Calu3 (cell line): ENCODE measurements around the gene CST5. TPM values are rescaled to one million over a fixed set of nuclear protein-coding genes. Genes with fewer than 3 reads are reported as not detected.

Source experiments
- BruUV-seq: library from RNA; stranded (reverse); fragments of 400-500 nt; replicated peaks from 2 replicates; lab custom pipeline; 2021; lab: Mats Ljungman, UMichigan
- CTCF ChIA-PET: fragments of 300-600 bp; sonication (Branson Sonifier 250); formaldehyde crosslinking; loops from one replicate; lab custom pipeline; 2022; ENCODE audit warnings: antibody characterized with exemption; lab: Charles Lee
- DNase-seq: peaks from one replicate; pipeline ENCODE4 v3.0.0; 2022
- H3K27ac Mint-ChIP-seq: one replicate; pipeline ENCODE4 v1.8.0; 2022; ENCODE audit warnings: mixed read lengths; ENCODE audit not compliant: unreplicated experiment
- H3K27me3 Mint-ChIP-seq: one replicate; pipeline ENCODE4 v1.8.0; 2022; ENCODE audit warnings: mixed read lengths; ENCODE audit not compliant: unreplicated experiment
- H3K36me3 Mint-ChIP-seq: one replicate; pipeline ENCODE4 v1.8.0; 2022; ENCODE audit warnings: mild to moderate bottlenecking, moderate library complexity, mixed read lengths; ENCODE audit not compliant: insufficient read depth, unreplicated experiment
- H3K4me1 Mint-ChIP-seq: one replicate; pipeline ENCODE4 v1.8.0; 2022; ENCODE audit warnings: mild to moderate bottlenecking, low read depth, mixed read lengths; ENCODE audit not compliant: unreplicated experiment
- H3K4me3 Mint-ChIP-seq: one replicate; pipeline ENCODE4 v1.8.0; 2022; ENCODE audit warnings: mild to moderate bottlenecking, low read depth, moderate library complexity, mixed read lengths; ENCODE audit not compliant: unreplicated experiment
- H3K9me3 Mint-ChIP-seq: one replicate; pipeline ENCODE4 v1.8.0; 2022; ENCODE audit warnings: low read depth, mixed read lengths; ENCODE audit not compliant: unreplicated experiment
- CTCF ChIP-seq: fragments of 200-600 bp; IDR thresholded peaks from one replicate; pipeline ENCODE4 v1.8.0; 2022; ENCODE audit warnings: antibody characterized with exemption; ENCODE audit not compliant: unreplicated experiment
- intact Hi-C: fragments of 100-400 bp; cut with micrococcal nuclease; formaldehyde crosslinking; loops from one replicate; pipeline ENCODE4 v1.10.0; 2022; ENCODE audit not compliant: unreplicated experiment
- total RNA-seq: library from RNA; stranded (reverse); gene quantifications from 2 replicates; pipeline ENCODE4 v1.2.3, GENCODE V29; 2022

Gene CST5
- total RNA-seq, 1 experiment from 2014 or later = not detected

GRCh38 chr20:23856736-23857135, 22.8 kb downstream of the CST5 start:
- TF ChIP-seq CTCF = no peak
- Mint-ChIP-seq H3K4me1 (no peaks in the 10 kb centered on the region), H3K27ac (no peak overlapping the region), H3K4me3 (no peak overlapping the region), H3K36me3 (no peaks in the 10 kb centered on the region), H3K27me3 (peaks cover 14% of the 10 kb centered on the region), H3K9me3 (no peaks in the 10 kb centered on the region)
- CTCF ChIA-PET = no interaction called here
- intact Hi-C loops = no loop called here
- BruUV-seq = no TSS peak
- no peak for DNase-seq

GRCh38 chr20:23856226-23856625, 23.3 kb downstream of the CST5 start:
- Mint-ChIP-seq H3K27ac (no peak overlapping the region), H3K36me3 (no peaks in the 10 kb centered on the region), H3K9me3 (no peaks in the 10 kb centered on the region), H3K4me1 (no peaks in the 10 kb centered on the region), H3K4me3 (no peak overlapping the region), H3K27me3 (peaks cover 14% of the 10 kb centered on the region)
- TF ChIP-seq CTCF = no peak
- DNase-seq = no peak
- intact Hi-C loops = no loop called here
- CTCF ChIA-PET = no interaction called here
- BruUV-seq = no TSS peak

GRCh38 chr20:23841693-23842092, 37.9 kb downstream of the CST5 start:
- H3K9me3 Mint-ChIP-seq = no peaks in the 10 kb centered on the region
- BruUV-seq = no TSS peak
- H3K36me3 Mint-ChIP-seq = no peaks in the 10 kb centered on the region
- no peak overlapping the region for H3K27ac Mint-ChIP-seq
- H3K4me3 Mint-ChIP-seq = no peak overlapping the region
- no peaks in the 10 kb centered on the region for H3K4me1 Mint-ChIP-seq
- intact Hi-C loops = no loop called here
- no peak for TF ChIP-seq CTCF
- DNase-seq = no peak
- CTCF ChIA-PET = no interaction called here
- peaks cover 14% of the 10 kb centered on the region for H3K27me3 Mint-ChIP-seq

- H3K36me3 Mint-ChIP-seq = no peaks in the 10 kb centered on the region
- H3K4me3 Mint-ChIP-seq = no peak overlapping the region
- no peaks in the 10 kb centered on the region for H3K9me3 Mint-ChIP-seq
- intact Hi-C loops = no loop called here
- no peak for DNase-seq
- H3K27me3 Mint-ChIP-seq = peaks cover 14% of the 10 kb centered on the region
- CTCF ChIA-PET = no interaction called here
- no peak overlapping the region for H3K27ac Mint-ChIP-seq
- TF ChIP-seq CTCF = no peak
- no TSS peak for BruUV-seq
- no peaks in the 10 kb centered on the region for H3K4me1 Mint-ChIP-seq
Measured at GRCh38 chr20:23835716-23836115, 43.8 kb downstream of the CST5 start.
